Measurements from ENCODE around the gene FGFBP3.

FGFBP3 gene, protein sequence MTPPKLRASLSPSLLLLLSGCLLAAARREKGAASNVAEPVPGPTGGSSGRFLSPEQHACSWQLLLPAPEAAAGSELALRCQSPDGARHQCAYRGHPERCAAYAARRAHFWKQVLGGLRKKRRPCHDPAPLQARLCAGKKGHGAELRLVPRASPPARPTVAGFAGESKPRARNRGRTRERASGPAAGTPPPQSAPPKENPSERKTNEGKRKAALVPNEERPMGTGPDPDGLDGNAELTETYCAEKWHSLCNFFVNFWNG

DNA sequence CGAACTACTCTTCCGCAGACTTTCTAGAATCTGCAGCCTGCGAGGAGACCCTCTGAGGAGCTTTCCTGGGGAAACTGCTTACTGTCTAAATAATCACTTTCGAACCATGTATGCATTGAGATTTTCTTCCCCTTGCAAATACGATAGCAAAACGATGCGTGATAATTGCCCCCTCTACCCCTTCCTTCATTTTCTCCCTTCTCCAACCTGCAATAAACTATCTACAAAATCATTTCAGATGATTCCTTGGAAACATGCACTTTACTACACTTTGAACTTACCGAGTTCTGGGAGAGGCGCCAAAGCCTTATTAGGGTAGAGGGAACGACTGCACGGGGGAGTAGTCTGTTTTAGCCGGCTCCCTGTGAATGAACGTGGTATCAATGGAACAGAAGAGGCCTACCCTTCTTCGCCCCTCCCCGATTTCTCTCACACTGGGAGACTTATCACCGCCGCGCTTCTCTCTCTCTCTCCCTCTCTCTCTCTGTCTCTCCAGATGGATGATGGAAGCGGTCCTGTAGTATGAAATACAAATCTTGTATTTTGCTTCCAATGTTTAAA, at the start of gene FGFBP3:
FGFBP3 (minus strand) TSS at position 370 of the 561 bp plus-strand sequence. CDS start 517 bp downstream, outside the sequence.
- peak; percentile 19 for DNase-seq (ENCODE audit: low spot score)

DNA sequence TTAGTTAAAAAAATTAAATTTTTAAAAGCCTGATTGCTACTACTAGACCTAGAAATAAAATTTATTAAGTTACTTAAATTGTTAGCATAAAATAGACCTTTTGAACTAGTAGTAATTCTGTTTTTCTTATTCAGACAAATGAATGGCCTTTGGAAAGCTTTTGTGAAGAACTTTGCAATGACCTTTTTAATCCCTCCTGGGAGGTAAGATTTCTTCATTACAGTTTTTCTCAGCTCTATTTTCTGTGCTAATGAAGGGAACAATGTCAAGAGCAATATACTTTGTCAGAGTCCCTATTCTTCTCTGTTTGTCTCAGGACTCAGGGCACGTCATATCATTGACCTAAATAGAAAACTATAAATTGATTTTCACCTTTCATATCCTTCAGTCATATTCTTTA, 47.8 kb upstream of the FGFBP3 start:
- no peak for DNase-seq (ENCODE audit: low spot score)

DNA sequence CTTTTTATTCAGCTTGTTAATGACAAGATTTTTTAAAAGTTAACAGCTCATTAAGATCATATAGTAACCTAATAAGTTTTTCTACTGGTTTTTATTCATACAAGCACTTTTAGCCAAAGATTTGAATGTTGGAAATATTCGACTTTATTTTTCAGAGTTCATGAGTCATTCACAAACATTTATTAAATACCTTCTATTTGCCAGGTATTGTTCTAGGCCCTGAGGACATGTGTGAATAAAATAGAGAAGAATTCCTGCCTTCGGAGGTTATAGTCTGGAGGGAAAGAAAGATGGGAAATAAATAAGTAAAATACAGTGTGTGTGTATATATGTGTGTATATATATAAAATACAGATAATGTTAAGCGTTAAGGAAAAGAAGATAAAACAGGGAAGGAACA, 45.8 kb upstream of the FGFBP3 start:
- no peak for DNase-seq (ENCODE audit: low spot score)

DNA sequence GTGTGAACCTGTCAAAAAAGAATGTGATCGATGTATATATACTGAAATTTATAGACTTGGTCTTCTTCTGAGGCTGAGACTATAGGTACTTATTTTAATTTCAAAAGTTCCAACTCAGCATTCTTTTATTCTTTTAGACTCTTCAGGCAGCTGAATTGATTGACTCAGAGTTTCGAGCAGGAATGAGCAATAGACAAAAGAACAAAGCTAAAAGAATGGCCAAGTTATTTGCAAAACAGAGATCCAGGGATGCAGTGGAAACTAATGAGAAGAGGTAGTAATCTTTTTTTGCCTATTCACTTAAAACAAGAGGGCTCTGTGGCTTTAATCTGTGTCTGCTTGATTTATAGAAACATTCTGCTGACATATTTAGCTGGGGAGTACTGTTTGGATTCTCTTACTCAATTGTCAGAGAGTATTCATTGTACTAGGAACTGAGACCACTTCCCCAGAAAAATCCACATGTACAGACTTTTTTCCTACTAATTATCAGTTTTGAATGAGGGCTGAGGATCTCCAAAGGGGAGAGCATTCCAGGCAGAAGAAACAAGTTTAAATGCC, 44.4 kb upstream of the FGFBP3 start:
- no peak for DNase-seq (ENCODE audit: low spot score)

DNA sequence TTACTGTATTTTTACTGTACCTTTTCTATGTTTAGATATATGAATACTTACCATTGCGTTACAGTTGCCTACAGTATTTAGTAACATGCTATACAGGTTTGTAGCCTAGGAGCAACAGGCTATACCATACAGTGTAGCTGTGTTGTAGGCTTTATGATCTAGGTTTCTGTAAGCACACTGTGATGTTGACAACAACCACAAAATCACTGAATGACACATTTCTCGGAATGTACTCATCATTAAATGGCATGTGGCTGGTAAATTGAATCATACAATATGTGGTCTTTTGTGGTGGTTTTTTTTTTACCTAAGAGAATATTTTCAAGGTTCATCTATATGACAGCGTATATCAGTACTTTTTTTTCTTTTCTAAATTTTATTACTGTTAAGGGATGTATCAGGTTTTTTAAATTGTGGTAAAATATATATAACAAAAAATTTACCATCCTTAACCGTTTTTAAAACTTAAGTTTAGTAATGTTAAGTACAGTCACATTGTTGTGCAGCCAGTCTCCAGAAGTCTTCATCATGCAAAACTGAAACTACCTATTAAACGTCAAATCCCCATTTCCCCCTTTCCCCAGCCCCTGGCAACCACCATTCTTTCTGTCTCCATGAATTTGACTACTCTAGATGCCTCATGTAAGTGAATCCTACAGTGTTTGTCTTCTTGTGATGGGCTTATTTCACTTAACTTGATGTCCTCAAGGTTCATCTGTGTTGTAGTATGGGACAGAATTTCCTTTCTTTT, 35.8 kb upstream of the FGFBP3 start:
- peak; percentile 16 for DNase-seq (ENCODE audit: low spot score)

DNA sequence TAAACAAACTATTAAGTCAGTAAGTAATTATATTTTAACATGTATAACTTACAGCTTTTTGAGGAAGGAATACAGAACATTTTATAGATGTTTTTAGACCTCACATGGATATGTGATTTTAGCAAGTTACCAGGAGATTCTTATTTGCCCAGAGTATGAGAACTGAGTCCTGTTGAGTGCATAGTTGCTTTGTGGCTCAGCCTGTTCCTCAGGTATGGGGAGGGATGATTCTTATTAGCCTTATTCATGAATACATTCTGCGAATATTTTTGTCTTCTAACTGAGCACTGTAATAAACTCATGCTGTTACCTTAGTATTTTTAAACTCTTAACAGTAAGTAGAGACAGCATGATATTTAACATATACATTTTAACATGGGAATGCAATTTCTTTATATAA, 32.1 kb upstream of the FGFBP3 start:
- DNase-seq (ENCODE audit: low spot score): no peak

DNA sequence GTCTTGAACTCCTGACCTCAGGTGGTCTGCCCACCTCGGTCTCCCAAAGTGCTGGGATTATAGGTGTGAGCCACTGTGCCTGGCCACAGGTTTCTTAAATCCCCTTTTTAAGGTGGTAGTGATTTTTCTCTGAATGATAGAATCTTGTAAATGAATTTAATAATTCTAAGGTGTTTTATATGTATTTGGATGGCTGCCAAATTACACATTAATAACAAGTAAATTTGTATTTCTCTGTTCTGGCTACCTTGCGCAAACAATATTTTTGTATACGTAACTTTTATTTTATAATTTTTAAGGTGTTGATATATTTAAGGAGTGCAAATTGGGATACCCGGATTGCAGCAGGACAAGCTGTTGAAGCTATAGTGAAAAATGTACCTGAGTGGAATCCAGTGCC, 30.4 kb upstream of the FGFBP3 start:
- no peak for DNase-seq (ENCODE audit: low spot score)

DNA sequence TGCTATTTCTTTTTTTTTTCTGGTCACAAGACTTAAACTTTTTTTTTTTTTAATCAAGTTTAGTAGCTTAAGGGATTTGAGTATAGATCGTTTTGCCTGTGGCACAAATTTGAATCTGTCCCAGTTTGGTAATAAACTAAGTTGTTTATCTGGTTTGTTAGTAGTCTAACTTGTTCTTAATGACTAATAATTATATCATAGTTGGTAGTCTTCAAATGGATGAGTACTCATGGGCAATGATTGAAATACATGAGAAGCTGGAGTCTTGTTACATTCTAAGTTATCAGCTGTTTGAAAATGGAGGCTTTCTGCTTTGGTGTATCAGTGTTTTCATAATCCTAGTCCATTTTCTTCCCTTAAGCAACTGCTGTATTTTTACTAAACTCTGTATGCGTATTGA, 26.6 kb upstream of the FGFBP3 start:
- DNase-seq (ENCODE audit: low spot score): no peak

DNA sequence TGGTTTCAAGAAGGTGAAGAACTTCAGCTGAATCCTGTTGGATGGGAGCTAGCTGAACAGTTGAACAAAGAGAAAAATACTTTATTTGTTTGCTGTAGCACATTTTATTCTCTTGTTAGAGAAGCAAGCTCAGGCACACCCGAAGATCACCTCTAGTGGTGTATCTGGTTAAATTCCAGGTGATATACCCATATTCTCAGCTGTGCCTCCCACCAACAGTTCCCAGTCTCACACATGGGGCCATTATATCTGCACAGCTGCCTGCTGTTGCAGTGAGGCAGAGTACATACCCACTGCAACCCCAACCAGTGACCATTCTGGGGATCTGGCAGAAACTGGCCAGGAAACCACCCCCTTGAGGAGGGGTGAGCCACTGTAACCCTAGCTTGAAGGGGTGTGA, 23.5 kb upstream of the FGFBP3 start:
- no peak for DNase-seq (ENCODE audit: low spot score)

DNA sequence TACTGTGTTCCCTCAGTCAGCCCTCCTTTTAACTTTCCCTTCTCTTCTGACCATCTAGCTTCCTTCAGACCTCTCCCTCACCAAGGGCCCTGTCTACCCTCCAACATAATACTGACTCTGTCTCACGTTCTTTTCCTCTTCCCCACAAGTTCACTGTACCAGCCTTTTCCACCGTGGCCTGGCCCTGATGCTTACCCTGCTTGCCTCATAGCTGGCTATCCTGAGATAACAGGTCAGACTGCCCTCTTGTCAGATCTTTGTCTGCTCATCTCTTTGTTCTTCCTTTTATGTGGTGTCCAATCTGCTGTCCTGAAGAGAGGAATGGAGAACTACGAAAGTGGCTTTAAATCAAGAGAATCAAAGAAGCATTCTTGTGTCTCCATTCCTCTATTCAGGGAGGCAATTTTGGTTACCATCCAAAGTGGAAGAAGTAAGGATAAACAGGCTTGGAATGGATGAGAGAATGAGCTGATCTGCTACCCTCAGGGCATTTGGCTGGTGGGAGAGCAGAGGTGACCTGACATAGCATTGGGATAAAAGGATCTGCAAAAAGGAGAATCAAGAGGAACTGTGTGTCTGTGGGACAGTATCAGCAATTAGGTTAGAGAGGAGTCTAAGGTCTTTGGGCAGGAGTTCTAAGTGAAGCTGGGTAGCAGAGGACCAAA, 22.4 kb upstream of the FGFBP3 start:
- DNase-seq (ENCODE audit: low spot score): no peak

DNA sequence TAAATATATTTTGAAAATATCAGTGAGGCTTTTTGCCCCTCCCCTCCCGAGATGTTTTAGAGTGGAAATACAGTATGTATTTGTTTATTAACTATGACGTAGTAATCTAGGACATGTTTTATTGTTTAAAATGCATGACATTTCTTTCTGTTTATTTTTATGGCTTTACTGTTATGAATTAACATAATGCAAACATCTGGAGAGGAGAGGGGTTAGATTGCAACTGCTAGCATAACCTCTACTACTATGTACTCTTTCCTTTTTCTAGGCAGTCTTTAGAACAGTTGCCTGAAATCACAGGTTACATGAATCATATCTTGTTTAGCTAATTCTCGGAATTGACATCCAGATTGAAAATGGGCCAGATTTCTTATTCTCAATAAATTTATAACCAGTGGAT, 21.7 kb upstream of the FGFBP3 start:
- DNase-seq (ENCODE audit: low spot score): no peak

DNA sequence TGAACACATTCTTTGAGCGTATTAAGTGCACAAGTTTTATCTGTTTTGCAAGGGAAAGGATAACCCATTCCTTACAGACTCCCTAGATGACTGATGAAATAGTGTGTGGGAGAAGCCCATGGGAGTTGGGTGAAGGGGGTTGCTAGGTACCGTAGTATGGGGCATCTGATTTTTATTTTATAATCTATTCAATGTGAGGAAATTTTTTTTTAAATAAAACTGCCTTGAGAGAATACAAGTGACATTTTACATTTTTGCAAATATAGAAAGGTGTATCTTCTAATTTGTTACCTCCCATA, 15.7 kb upstream of the FGFBP3 start:
- peak; percentile 55 for DNase-seq (ENCODE audit: low spot score)

DNA sequence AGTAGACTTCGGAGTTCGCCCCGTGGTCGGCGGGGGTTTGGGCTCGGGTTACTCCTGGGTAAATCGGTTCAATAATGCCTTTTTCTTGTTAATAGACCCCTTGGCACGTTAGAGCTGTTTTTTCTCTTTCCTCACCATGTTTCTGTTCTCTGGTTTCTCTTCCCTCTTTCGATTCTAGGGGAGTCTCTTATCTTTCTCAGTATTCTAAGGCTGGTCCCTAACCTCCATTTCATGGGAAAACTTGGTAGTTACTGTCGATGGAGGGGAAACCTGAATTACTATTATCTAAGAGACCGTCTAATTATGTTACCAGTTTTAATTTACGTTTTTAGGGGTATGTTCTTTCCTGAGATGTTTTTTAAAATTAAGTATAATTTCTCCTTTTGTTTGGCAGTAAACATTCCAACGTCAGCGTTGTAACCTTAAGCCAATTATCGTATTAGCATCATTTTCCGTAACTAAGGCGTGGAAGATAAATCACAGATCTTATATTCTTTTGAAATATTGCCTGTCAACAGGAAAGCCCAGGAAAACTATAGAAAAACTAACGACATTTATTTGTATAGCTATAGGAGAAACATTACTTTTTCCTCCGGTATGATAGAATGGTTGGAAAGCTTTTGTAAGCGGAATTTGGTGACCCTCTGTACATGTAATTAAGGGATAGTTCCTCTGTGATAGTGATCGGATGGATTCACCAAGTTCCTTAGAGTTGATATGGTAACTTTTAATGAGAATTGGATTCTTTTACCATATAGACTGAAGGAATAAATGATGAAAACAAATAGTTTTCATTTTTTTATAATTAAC, 15.1 kb upstream of the FGFBP3 start:
- no peak for DNase-seq (ENCODE audit: low spot score)

DNA sequence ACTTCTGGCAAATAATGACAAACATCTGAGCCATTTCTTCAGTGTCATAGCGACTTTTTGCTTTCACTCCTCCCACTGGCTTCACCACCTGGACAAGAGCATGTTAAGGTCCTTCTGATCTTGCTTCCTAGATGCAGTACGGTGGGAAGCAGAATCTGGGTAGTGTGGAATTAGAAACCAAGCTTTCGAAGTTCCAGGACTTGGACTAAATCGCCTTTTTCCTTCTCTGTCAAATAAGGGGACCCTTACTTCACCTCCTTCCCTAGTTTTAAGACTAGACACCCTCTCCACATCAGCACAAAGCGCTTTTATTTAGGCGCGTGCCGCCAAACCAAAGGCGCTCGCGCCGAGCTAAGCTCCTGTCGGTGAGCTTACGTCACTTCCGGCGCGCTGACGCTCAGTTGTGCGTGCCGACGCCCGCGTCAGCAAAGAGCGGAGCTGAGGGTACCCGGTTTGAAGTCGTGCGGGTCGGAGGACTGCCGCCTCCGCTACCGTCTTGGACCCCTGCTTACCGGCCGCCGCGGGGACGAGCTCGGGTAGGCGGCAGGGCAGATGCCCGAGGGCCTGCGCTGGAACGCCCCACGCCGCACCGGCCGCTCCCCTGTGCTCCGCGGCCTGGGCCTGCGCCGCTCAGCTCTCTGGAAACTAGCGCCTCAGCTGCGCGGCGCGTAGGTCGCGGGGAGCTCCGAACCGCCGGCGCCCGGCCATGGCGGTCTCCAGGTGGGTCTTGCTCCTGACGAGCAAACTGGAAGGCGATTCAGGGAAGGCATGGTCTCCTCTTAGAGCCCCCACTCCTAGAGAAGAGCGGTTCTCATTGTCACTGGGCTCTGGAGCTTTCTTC, 14.3 kb upstream of the FGFBP3 start, which contains the start of gene BTAF1:
BTAF1 (plus strand) TSS at position 400 of the 841 bp plus-strand sequence; CDS start at position 707, 307 bp downstream.
- DNase-seq (ENCODE audit: low spot score): peak; percentile 91

DNA sequence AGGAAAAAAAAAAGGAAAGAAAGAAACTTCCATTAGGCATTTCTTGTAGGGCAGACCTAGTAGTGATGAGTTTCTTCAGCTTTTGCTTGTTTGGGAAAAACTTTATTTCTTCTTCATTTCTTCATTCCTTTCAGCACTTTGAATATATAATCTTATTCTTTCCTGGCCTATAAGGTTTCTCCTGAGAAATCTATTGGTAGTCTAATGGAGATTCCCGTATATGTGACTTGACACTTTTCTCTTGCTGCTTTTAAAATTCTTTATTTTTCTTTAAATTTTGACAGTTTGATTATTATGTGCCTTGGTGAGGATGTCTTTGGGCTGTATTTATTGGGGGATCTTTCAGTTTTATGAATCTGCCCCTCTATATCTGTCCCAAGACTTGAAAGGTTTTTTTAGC, 10.4 kb upstream of the FGFBP3 start:
- DNase-seq (ENCODE audit: low spot score): no peak

DNA sequence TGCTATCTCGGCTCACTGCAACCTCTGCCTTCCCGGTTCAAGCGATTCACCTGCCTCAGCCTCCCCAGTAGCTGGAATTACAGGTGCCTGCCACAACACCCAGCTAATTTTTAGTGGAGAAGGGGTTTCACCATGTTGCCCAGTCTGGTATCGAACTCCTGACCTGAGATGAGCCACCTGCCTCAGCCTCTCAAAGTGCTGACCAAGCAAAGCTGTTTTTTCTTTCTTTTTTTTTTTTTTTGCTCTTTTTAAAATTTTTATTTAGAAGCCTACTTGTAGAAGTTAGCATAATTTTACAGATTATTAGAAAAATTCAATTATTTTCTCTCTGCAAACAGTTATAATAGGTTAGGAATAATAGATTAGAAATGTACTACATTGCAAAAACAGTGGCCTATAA, 1.2 kb upstream of the FGFBP3 start:
- no peak for DNase-seq (ENCODE audit: low spot score)

DNA sequence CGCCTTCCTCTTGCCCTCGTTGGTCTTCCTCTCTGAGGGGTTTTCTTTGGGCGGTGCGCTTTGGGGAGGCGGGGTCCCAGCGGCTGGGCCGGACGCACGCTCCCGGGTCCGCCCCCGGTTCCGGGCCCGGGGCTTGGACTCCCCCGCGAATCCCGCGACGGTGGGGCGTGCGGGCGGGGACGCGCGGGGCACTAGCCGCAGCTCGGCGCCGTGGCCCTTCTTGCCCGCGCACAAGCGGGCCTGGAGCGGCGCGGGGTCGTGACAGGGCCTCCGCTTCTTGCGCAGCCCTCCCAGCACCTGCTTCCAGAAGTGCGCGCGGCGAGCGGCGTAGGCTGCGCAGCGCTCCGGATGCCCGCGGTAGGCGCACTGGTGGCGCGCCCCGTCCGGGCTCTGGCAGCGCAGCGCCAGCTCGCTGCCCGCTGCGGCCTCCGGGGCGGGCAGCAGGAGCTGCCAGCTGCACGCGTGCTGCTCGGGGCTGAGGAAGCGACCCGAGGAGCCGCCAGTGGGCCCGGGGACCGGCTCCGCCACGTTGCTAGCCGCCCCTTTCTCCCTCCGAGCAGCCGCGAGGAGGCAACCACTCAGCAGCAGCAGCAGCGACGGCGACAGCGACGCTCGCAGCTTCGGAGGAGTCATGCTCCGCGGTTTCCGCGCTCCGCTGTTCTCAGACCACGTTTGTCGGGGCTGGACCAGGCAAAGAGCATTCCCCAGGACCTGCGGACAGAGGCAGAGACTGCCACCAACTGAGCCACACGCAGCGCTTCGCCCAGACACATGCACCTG, 759 bp downstream of the FGFBP3 start:
- DNase-seq (ENCODE audit: low spot score): peak; percentile 74

DNA sequence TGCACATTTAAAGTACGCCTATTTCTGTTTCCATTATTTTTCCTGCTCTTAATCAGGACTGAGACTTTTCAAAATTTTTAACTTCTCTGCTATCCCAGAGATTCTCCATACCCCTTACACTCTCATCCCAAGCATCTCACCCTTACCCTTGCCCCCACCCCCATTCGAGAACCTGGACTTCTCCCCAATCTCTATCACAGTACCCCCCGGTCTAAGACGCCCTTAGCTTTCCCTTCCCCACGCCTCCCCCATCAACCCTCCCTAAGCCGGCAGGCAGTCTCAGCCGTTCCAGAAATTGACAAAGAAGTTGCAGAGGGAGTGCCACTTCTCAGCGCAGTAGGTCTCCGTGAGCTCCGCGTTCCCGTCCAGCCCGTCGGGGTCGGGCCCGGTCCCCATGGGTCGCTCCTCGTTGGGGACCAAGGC, 1.4 kb downstream of the FGFBP3 start:
- peak; percentile 13 for DNase-seq (ENCODE audit: low spot score)

DNA sequence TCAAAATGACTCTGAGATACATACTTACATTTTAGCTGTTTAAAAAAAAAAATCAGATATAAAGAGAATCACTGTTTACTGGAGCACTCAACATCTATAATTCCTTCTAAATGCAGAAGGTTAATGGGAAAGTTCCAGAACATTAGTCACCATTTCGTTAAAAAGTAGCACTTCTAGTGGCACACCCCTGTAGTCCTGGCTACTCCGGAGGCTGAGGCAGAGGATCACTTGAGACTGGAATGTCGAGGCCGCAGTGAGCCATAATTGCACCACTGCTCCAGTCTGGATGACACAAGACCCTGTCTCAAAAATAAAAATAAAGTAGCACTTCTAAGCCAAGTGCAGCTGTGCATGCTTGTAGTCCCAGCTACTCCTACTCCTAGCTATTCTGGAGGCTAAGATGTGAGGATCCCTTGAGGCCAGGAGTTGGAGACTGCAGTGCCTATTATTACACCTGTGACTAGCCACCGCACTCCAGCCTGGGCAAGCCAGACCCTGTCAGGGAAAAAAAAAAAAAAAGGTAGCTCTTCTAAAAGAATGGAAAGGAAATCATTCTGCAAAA, 2.2 kb downstream of the FGFBP3 start:
- no peak for DNase-seq (ENCODE audit: low spot score)
